ENCODE measurements around the gene LAMB1. TPM values are rescaled to one million over a fixed set of nuclear protein-coding genes. Genes with fewer than 3 reads are reported as not detected.
A peak's percentile ranks its signal among the peaks of the same experiment; 100 is the strongest.

LAMB1 gene
- total and polyA plus RNA-seq, 2 donors from 2014 or later: 140 to 312 TPM

GRCh38 chr7:108048422-108048821 is 45.5 kb upstream of the LAMB1 start:
- DNase-seq: no peak
- intact Hi-C loops (cut with DNase I): no loop called here
- TF ChIP-seq CTCF (IDR thresholded peaks at IDR 0.05; ENCODE audit: borderline replicate concordance, extremely low read depth, insufficient read depth): no peak
- Histone ChIP-seq H3K4me3 (ENCODE audit: low read length in 3 of 3) (no peak overlapping the region), H3K9me3 (ENCODE audit: control insufficient read depth in 2 of 3, insufficient read depth in 1 of 3, low read length in 3 of 3) (no peaks in the 10 kb centered on the region), H3K27me3 (ENCODE audit: control insufficient read depth, insufficient read depth, low read length) (no peaks in the 10 kb centered on the region), H3K4me1 (ENCODE audit: control insufficient read depth in 2 of 3, insufficient read depth in 2 of 3, low read depth in 1 of 3, low read length in 3 of 3) (no peaks in the 10 kb centered on the region), H3K9ac (ENCODE audit: low read length in 3 of 3) (no peak overlapping the region), H3K27ac (ENCODE audit: low read depth in 2 of 2, low read length in 2 of 2) (no peak overlapping the region), H3K36me3 (ENCODE audit: control insufficient read depth in 2 of 3, insufficient read depth in 3 of 3, low read length in 3 of 3) (no peaks in the 10 kb centered on the region)
- no peak for FAIRE-seq

- Histone ChIP-seq H3K9ac (ENCODE audit: low read length in 3 of 3) (no peak overlapping the region), H3K4me3 (ENCODE audit: low read length in 3 of 3) (no peak overlapping the region), H3K9me3 (ENCODE audit: control insufficient read depth in 2 of 3, insufficient read depth in 1 of 3, low read length in 3 of 3) (no peaks in the 10 kb centered on the region), H3K4me1 (ENCODE audit: control insufficient read depth in 2 of 3, insufficient read depth in 2 of 3, low read depth in 1 of 3, low read length in 3 of 3) (no peaks in the 10 kb centered on the region), H3K27ac (ENCODE audit: low read depth in 2 of 2, low read length in 2 of 2) (no peak overlapping the region), H3K36me3 (ENCODE audit: control insufficient read depth in 2 of 3, insufficient read depth in 3 of 3, low read length in 3 of 3) (no peaks in the 10 kb centered on the region), H3K27me3 (ENCODE audit: control insufficient read depth, insufficient read depth, low read length) (no peaks in the 10 kb centered on the region)
- TF ChIP-seq CTCF (IDR thresholded peaks at IDR 0.05; ENCODE audit: borderline replicate concordance, extremely low read depth, insufficient read depth): no peak
- intact Hi-C loops (cut with DNase I): no loop called here
- FAIRE-seq: no peak
- DNase-seq: no peak
These were observed 44.1 kb upstream of the LAMB1 start for GRCh38 chr7:108046952-108047506.

GRCh38 chr7:108045669-108046068 is 42.7 kb upstream of the LAMB1 start:
- no peak for TF ChIP-seq CTCF (IDR thresholded peaks at IDR 0.05; ENCODE audit: borderline replicate concordance, extremely low read depth, insufficient read depth)

GRCh38 chr7:108045154-108045553 is 42.2 kb upstream of the LAMB1 start:
- no peak overlapping the region for H3K4me3 ChIP-seq (ENCODE audit: low read length in 3 of 3)
- H3K9ac ChIP-seq (ENCODE audit: low read length in 3 of 3): no peak overlapping the region
- no peaks in the 10 kb centered on the region for H3K9me3 ChIP-seq (ENCODE audit: control insufficient read depth in 2 of 3, insufficient read depth in 1 of 3, low read length in 3 of 3)
- no peak for FAIRE-seq
- peak in 1 of 5 donors; percentile 34 for DNase-seq
- no peak for TF ChIP-seq CTCF (IDR thresholded peaks at IDR 0.05; ENCODE audit: borderline replicate concordance, extremely low read depth, insufficient read depth)
- H3K27me3 ChIP-seq (ENCODE audit: control insufficient read depth, insufficient read depth, low read length): no peaks in the 10 kb centered on the region
- no peak overlapping the region for H3K27ac ChIP-seq (ENCODE audit: low read depth in 2 of 2, low read length in 2 of 2)
- H3K36me3 ChIP-seq (ENCODE audit: control insufficient read depth in 2 of 3, insufficient read depth in 3 of 3, low read length in 3 of 3): no peaks in the 10 kb centered on the region
- H3K4me1 ChIP-seq (ENCODE audit: control insufficient read depth in 2 of 3, insufficient read depth in 2 of 3, low read depth in 1 of 3, low read length in 3 of 3): no peaks in the 10 kb centered on the region
- intact Hi-C loops (cut with DNase I): no loop called here

More at GRCh38 chr7:108045669-108046068, 42.7 kb upstream of the LAMB1 start:
- no peak overlapping the region for H3K4me3 ChIP-seq (ENCODE audit: low read length in 3 of 3)
- DNase-seq: no peak
- no peak overlapping the region for H3K9ac ChIP-seq (ENCODE audit: low read length in 3 of 3)
- H3K27me3 ChIP-seq (ENCODE audit: control insufficient read depth, insufficient read depth, low read length): no peaks in the 10 kb centered on the region
- no peaks in the 10 kb centered on the region for H3K4me1 ChIP-seq (ENCODE audit: control insufficient read depth in 2 of 3, insufficient read depth in 2 of 3, low read depth in 1 of 3, low read length in 3 of 3)
- no peaks in the 10 kb centered on the region for H3K9me3 ChIP-seq (ENCODE audit: control insufficient read depth in 2 of 3, insufficient read depth in 1 of 3, low read length in 3 of 3)
- FAIRE-seq: no peak
- no peaks in the 10 kb centered on the region for H3K36me3 ChIP-seq (ENCODE audit: control insufficient read depth in 2 of 3, insufficient read depth in 3 of 3, low read length in 3 of 3)
- H3K27ac ChIP-seq (ENCODE audit: low read depth in 2 of 2, low read length in 2 of 2): no peak overlapping the region
- intact Hi-C loops (cut with DNase I): no loop called here

All from kidney (tissue), 14 donors.